K562 treated with DMSO at 1 percent for 12 hours (cell line): ENCODE measurements around the gene ELP5. TPM values are rescaled to one million over a fixed set of nuclear protein-coding genes. Genes with fewer than 3 reads are reported as not detected.

Experiments used
- total RNA-seq: library from RNA; unstranded; fragments of 300-600 nt; gene quantifications from 2 replicates; pipeline ENCODE4 v1.2.3, GENCODE V29; 2022; ENCODE audit not compliant: insufficient read depth

ELP5 gene, protein sequence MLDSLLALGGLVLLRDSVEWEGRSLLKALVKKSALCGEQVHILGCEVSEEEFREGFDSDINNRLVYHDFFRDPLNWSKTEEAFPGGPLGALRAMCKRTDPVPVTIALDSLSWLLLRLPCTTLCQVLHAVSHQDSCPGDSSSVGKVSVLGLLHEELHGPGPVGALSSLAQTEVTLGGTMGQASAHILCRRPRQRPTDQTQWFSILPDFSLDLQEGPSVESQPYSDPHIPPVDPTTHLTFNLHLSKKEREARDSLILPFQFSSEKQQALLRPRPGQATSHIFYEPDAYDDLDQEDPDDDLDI
- total RNA-seq = 55.2 and 59.1 TPM in 2 replicates

DNA sequence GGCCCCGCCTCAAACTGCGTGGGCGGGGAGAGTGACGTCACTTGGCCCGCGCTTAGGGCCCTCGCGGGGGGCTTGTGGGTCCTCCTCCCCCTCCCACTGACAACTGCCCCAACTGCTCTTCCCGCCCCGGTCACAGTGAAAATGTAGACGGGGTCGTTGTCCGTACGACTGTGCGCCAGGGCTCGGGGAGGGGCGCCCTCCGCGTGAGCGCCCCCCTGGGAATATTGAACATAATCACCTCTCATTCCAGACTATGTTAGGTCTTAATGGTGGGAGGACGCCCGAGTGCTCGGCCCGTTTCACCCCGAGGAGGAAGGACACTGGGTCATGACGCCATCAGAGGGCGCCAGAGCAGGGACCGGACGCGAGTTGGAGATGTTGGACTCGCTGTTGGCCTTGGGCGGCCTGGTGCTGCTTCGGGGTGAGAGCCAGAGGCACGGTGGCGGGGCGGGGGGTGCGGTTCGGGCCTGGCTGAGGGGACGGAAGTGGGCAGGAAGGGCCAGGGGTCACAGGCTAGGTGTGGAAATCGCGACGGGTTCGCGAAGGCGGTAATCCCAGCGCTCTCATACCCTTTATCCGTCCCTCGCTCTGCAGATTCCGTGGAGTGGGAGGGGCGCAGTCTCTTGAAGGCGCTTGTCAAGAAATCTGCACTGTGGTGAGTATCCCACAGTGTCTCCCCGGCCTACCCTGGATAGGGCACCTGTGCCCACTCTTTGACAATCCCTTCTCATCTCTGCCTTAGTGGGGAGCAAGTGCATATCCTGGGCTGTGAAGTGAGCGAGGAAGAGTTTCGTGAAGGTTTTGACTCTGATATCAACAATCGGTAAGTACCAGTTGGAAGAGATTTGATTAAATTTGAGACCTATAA is at the start of gene ELP5:
ELP5 (plus strand) TSS at position 40 of the 868 bp plus-strand sequence; CDS start at position 376, 336 bp downstream.

DNA sequence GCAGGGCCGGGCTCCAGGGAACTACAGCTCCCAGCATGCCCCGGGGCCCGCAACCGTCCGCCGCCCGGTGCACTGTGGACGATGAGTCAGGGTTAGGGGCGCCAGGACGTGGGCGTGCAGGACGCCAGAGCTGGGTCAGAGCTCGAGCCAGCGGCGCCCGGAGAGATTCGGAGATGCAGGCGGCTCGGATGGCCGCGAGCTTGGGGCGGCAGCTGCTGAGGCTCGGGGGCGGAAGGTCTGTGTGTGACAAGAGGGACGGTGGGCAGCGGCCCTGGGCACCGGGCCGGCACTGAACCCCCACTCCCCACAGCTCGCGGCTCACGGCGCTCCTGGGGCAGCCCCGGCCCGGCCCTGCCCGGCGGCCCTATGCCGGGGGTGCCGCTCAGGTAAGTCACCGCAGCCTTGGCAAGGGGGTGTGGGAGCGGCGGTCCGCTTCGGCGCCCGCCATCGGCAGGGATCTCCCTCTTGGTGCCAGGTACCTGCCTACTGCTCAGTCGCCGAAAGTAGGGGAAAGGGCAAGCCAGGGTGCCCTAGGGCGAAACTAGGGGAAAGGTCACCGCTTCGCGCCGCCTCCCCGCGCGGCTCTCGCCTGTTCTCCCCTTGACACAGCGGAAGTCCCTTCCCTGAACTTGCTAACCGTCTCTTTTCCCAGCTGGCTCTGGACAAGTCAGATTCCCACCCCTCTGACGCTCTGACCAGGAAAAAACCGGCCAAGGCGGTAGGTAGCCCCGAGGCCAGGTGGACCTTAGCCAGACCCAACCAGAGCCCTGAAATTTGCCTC is 32.0 kb upstream of the ELP5 start, which contains the start of the genes ACADVL and DLG4:
ACADVL (plus strand) TSS at position 127 of the 781 bp plus-strand sequence; CDS start at position 174, 47 bp downstream.
DLG4 (minus strand) TSS at position 25 of the 781 bp plus-strand sequence.

GRCh38 chr17:7234083-7234951 is 17.7 kb upstream of the ELP5 start, which contains the start of gene DVL2:
TSS of gene DVL2 (minus strand) at chr17:7234517. CDS start at chr17:7234262, 255 bp downstream.

GRCh38 chr17:7239091-7240027 is 12.7 kb upstream of the ELP5 start, which contains the start of gene PHF23:
TSS of gene PHF23 (minus strand) at chr17:7239457. CDS start at chr17:7239279, 178 bp downstream.

GRCh38 chr17:7241783-7242716 is 10.0 kb upstream of the ELP5 start, which contains the start of gene GABARAP:
TSS of gene GABARAP (minus strand) at chr17:7242449. CDS start at chr17:7242330, 119 bp downstream.

GRCh38 chr17:7251661-7252175 is 297 bp upstream of the ELP5 start, which contains the start of gene CTDNEP1:
TSS of gene CTDNEP1 (minus strand) at chr17:7251734. CDS start at chr17:7251296, 438 bp downstream.

GRCh38 chr17:7262192-7262934 is 10.3 kb downstream of the ELP5 start, which contains the start of gene CLDN7:
TSS of gene CLDN7 (minus strand) at chr17:7262478. CDS start at chr17:7262043, 435 bp downstream.

GRCh38 chr17:7281074-7281952 is 29.3 kb downstream of the ELP5 start, which contains the start of gene SLC2A4:
TSS of gene SLC2A4 (plus strand) at chr17:7281718. CDS start at chr17:7281935, 217 bp downstream.

DNA sequence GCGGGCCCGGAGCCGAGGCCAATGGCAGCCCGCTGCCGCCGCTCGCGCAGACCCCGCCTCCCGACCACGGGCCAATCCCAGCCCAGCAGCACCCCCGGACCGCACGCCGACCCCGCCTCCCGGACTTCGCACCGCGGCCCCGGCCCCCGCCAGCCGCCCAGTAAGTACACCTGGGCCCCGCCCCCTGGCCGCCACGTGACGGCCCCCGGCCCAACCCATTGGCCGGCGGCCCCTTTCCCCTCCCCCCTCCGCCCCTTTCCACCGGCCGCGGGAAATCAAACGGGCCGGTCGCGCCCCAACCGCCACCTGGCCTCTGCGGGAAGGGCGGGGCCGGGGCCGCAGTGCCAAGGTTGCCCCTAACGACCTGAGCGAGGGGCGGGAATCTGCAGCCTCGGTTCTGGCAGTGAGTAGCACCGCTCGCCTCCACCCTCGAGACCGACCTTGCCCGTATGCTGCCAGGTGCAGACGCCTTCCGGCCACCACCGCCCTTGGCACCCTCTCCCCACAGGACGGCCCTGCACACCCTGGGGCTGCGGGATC is 42.7 kb downstream of the ELP5 start, which contains the start of gene YBX2:
YBX2 (minus strand) TSS at position 26 of the 540 bp plus-strand sequence. CDS start 139 bp downstream, outside the sequence.

DNA sequence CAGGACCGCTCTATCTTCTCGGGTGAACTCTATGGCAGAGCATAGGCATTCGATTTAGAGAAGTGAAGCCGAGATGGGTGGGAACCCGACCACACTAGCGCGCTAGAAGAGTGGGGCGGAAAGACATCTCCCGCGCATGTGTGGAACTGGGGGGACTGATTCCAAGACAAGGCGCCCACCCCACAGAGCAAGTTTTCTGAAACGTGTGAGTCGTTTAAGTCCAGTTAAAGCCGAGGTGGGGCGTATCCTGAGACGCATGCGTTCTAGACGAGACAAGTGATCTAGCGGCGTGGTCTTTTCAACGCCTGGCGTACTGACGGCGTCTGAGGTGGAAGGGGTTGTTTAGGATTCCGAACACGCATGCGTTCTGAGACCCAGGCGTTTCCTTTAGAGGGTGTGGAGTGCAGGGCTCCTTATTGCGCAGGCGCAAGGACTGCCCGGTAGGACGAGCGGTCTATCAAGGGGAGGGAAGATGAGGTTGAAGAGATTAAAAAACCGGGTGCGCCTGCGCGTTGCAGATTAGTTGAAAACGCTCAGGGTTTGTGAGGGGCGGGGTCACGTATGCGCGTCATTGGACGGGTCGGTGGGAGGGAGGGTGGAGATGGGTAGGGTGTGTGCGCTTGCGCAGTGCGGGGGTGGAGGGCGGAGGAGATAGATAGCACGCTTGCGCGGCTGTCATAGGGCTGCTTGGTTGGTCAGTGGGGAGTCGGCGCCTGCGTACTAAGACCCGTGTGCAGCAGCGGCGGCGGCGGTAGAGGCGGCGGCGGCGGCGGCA is 55.1 kb downstream of the ELP5 start, which contains the start of gene EIF5A:
EIF5A (plus strand) TSS at position 718 of the 775 bp plus-strand sequence. CDS start 2,008 bp downstream, outside the sequence.

Other genes with a start within 250 kb of the ELP5 start
- gene RNASEK, start 239.6 kb upstream of the ELP5 start, total RNA-seq = 299 and 329 TPM in 2 replicates
- gene BCL6B, start 229.2 kb upstream of the ELP5 start, total RNA-seq = 0.22 and 0.97 TPM in 2 replicates
- gene SLC16A13, start 216.2 kb upstream of the ELP5 start, total RNA-seq = 5.3 and 5.5 TPM in 2 replicates
- not detected in 2 replicates for gene SLC16A11, start 208.1 kb upstream of the ELP5 start, total RNA-seq
- gene CLEC10A, start 172.0 kb upstream of the ELP5 start, total RNA-seq = not detected in 2 replicates
- not detected in 2 replicates for gene ASGR2, start 137.4 kb upstream of the ELP5 start, total RNA-seq
- gene ASGR1, start 72.8 kb upstream of the ELP5 start, total RNA-seq = not detected in 2 replicates
- gene DLG4, start 32.4 kb upstream of the ELP5 start, total RNA-seq = 2.6 and 2.8 TPM in 2 replicates
- gene ACADVL, start 32.3 kb upstream of the ELP5 start, total RNA-seq = 256 and 286 TPM in 2 replicates
- 32.1 and 61.1 TPM in 2 replicates for gene DVL2, start 17.7 kb upstream of the ELP5 start, total RNA-seq
- 23.0 and 29.8 TPM in 2 replicates for gene PHF23, start 12.8 kb upstream of the ELP5 start, total RNA-seq
- gene GABARAP, start 9.8 kb upstream of the ELP5 start, total RNA-seq = 233 and 263 TPM in 2 replicates
- gene CTDNEP1, start 481 bp upstream of the ELP5 start, total RNA-seq = 60.4 and 70.5 TPM in 2 replicates
- 15.9 and 34.5 TPM in 2 replicates for gene CLDN7, start 10.3 kb downstream of the ELP5 start, total RNA-seq
- not detected in 2 replicates for gene SLC2A4, start 29.5 kb downstream of the ELP5 start, total RNA-seq
- not detected in 2 replicates for gene YBX2, start 42.4 kb downstream of the ELP5 start, total RNA-seq
- 279 and 294 TPM in 2 replicates for gene EIF5A, start 55.4 kb downstream of the ELP5 start, total RNA-seq
- gene GPS2, start 63.1 kb downstream of the ELP5 start, total RNA-seq = 43.1 and 74.6 TPM in 2 replicates
- gene NEURL4, start 77.1 kb downstream of the ELP5 start, total RNA-seq = 7.2 and 16.1 TPM in 2 replicates
- gene ACAP1, start 84.3 kb downstream of the ELP5 start, total RNA-seq = 2.4 and 3.7 TPM in 2 replicates
- gene KCTD11, start 99.9 kb downstream of the ELP5 start, total RNA-seq = 4.2 and 6.3 TPM in 2 replicates
- gene TMEM95, start 102.9 kb downstream of the ELP5 start, total RNA-seq = not detected in 2 replicates
- gene TNK1, start 128.9 kb downstream of the ELP5 start, total RNA-seq = 4.7 and 6.0 TPM in 2 replicates
- gene PLSCR3, start 142.3 kb downstream of the ELP5 start, total RNA-seq = 7.2 and 9.4 TPM in 2 replicates
- gene TMEM256, start 151.9 kb downstream of the ELP5 start, total RNA-seq = 43.4 and 76.9 TPM in 2 replicates
- 4.4 and 13.0 TPM in 2 replicates for gene NLGN2, start 155.6 kb downstream of the ELP5 start, total RNA-seq
- not detected in 2 replicates for gene SPEM1, start 168.1 kb downstream of the ELP5 start, total RNA-seq
- gene SPEM2, start 173.4 kb downstream of the ELP5 start, total RNA-seq = not detected in 2 replicates
- gene SPEM3, start 176.6 kb downstream of the ELP5 start, total RNA-seq = not detected in 2 replicates
- gene TMEM102, start 183.2 kb downstream of the ELP5 start, total RNA-seq = 12.3 and 12.6 TPM in 2 replicates
- 3.8 and 6.1 TPM in 2 replicates for gene FGF11, start 187.3 kb downstream of the ELP5 start, total RNA-seq
- gene CHRNB1, start 192.8 kb downstream of the ELP5 start, total RNA-seq = 10.1 and 10.9 TPM in 2 replicates
- gene ZBTB4, start 227.4 kb downstream of the ELP5 start, total RNA-seq = 1.2 and 5.1 TPM in 2 replicates
- not detected in 2 replicates for gene SLC35G6, start 229.2 kb downstream of the ELP5 start, total RNA-seq
- 19.1 and 87.4 TPM in 2 replicates for gene POLR2A, start 232.2 kb downstream of the ELP5 start, total RNA-seq